GM21737 (cell line): ENCODE data around the gene DYDC2.
A peak's percentile ranks its signal among the peaks of the same experiment; 100 is the strongest.

Experiments
- ATAC-seq: cut with Tn5 transposase; IDR thresholded peaks from one replicate; pipeline ENCODE4 v1.9.1; 2021; ENCODE audit warnings: mild to moderate bottlenecking, moderate library complexity; ENCODE audit not compliant: unreplicated experiment

Gene DYDC2

DNA sequence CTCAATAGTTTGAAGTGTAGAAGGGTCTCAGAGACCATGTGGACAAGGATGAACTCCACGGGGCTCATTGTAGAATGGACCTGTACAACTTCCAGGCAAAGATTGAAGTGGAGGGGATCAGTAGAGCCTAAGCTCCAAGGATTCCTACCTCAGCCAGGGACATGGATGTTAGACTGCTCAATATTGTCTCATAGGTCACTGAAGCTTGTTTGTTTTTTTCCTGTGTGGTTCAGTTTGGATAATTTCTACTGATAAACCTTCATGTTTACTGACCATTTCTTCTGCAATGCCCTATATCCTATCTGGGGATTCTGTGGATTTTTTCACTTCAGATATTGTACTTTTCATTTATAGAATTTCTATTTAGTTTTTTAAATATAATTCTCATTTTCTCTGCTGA, 8.9 kb downstream of the DYDC2 start:
- ATAC-seq = no peak

DNA sequence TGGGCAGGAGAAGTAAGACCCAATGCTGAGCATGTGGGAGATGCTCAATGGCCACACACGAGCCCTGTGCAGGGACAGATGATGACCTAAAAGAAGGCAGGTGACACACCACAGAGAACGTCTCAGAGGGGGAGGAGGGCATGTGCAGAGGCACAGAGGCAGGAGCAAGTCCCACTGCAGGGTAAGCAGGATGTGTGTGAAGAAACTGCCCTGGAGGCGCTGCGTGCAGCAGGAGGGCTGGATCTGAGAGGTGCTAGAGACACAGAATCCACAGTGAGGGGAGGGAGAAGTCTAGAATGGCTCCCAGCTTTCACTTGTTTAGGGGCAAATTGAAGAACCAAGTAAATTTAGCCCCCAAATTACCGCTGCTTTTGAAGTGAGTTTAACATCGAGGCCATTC, 14.9 kb downstream of the DYDC2 start:
- no peak for ATAC-seq

DNA sequence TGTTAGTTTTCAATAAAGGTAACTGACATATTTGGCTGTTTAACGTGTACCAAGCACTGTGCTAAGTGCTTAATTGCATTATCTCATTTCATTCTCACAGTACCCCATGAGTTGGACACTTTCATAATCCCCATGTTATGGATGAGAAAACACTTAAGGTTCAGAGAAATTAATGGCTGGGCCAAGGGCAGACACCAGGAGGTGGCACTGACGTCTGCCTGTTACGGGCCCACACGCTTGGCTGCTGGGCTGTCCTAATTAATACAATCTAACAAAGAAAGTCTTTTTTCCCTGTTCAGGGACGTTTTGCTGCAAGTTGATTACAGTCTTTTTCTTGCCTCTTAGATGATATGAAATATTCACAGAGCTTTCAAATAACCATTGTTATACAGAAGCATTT, 16.1 kb downstream of the DYDC2 start:
- no peak for ATAC-seq

DNA sequence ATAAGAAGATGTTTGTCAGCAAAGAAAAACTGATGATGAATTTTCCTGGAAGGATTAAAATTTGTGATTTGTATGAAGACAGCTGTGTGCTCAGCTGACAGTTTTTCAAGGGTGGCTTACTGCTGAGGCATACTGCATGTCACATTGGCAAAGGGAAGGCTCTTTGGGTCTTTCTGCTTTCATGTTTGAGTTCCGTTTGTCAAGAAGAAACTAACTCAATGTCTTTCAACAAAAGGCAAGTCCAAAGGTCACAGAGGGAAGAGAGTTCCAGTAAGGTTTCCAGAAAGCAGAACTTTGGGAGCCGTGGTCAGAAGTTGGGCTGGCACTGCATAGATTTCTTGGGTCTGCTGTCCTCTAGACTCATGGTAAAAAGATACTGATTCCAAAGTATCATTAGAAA, 16.9 kb downstream of the DYDC2 start:
- ATAC-seq = no peak

DNA sequence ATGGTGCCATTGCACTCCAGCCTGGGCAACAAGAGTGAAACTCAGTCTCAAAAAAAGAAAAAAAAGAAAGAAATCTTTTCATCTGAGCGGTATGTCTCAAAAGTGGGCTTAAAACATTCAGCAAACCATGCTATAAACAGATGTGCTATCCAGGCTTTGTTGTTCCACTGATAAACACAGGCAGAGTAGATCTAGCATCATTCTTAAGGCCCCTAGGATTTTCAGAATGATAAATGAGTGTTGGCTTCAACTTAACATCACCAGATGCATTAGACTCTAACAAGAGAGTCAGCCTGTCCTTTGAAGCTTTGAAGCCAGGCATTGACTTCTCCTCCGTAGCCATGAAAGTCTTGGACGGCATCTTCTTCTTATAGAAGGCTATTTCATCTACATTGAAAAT, 23.1 kb downstream of the DYDC2 start:
- ATAC-seq = no peak

DNA sequence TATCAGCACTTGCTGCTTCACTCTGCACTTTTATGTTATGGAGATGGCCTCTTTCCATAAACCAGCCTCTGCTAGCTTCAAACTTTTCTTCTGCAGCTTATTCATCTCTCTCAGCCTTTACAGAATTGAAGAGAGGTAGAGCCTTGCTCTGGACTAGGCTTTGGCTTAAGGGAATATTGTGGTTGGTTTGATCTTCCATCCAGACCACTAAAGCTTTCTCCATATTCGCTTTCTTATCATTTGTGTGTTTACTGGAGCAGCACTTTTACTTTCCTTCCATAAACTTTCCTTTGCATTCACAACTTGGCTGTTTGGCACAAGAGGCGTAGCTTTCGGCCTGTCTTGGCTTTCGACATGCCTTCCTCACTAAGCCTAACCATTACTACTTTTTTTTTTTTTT, 23.6 kb downstream of the DYDC2 start:
- ATAC-seq = no peak

DNA sequence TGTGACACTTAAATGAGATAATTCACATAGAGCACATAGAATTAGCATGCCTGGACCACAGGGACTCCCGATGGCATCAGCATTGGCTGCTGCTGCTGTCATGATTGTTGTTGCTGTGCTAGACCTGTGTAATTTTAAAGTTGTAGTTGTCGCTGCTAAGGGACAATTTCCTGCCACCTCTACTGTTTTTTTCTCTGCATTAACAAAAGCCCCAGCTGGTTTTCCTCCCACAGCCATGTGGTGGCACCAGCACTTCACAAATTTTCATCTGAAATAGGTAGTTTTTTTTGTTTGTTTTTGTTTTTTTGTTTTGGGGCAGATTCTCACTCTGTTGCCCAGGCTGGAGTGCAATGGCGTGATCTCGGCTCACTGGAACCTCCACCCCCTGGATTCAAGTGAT, 26.4 kb downstream of the DYDC2 start:
- peak; percentile 63 for ATAC-seq

DNA sequence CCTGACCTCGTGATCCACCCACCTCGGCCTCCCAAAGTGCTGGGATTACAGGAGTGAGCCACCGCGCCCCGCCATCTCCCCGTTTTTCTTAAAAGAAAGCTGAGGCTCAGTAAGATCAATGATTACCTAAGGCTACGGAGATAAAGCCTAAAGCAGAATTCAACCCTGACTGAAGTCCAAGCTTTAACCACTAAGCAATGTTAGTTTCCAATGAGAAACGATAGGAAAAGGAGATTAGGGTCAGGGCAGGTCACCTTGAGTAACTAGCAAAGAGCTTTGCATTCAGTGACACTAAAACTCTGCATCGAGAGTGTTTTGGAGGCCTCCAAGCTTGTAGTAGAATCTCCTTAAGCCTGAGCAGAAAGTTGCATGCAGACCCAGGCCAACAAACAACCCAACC, 34.2 kb downstream of the DYDC2 start:
- no peak for ATAC-seq

DNA sequence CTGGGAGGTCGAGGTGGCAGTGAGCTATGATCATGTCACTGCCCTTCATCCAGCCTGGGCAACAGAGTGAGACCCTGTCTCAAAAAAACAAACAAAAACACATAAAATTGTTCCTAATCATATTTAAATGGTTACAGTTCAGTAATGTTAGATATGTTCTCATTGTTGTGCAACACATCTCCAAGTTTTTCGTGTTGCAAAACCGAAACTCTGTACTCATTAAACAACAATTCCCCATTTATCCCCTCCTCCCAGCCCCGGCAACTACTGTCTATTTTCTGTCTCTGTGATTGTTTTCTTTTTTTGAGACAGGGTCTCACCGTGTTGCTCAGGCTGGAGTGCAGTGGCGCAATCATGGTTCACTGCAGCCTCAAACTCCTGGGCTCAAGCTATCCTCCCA, 35.7 kb downstream of the DYDC2 start:
- ATAC-seq = no peak

DNA sequence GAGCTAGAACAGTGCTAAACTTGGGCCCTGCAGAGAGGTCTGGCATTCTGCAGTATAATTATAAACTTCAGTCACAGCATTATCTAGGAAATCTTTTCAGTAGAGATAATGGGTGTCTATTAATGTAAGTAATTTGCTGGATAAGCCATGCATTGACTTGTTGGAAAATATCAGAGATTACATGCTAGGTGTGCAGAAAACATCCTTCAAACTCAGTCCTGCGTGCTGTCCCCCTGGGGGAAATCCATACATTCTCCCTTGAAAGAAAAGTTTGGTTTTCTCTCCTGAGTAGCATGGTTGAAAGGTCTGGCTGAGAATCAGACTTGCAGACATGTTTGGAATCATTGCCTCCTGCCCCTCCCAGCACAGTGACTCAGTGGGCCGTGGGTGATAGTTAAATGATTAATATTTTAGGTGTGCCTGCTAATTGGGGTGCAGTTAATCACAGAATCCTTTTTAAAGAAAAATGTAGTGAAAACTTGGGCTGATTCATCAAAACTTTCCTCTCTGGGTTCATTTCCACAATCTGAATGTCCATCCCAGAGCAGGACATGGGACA, 37.9 kb downstream of the DYDC2 start:
- no peak for ATAC-seq

DNA sequence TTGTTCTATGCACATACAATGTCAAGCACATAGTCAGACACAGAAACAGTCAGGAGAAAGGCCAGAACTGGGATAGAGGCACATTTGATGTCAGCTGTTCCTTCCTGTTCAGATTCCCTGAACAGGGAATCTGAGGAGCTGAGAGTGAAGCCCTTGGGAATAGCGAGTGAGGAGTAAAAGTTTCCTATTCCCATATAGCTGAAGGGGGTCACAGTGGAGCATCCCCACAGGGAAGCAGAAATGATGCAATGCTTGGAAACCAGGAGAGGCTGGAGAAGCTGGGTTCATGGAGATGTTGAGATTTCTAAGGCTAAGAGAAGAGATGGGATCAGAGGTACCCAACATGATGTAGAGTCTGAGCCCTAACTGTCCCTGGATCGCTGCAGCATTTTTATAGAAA, 40.4 kb downstream of the DYDC2 start:
- ATAC-seq = no peak

DNA sequence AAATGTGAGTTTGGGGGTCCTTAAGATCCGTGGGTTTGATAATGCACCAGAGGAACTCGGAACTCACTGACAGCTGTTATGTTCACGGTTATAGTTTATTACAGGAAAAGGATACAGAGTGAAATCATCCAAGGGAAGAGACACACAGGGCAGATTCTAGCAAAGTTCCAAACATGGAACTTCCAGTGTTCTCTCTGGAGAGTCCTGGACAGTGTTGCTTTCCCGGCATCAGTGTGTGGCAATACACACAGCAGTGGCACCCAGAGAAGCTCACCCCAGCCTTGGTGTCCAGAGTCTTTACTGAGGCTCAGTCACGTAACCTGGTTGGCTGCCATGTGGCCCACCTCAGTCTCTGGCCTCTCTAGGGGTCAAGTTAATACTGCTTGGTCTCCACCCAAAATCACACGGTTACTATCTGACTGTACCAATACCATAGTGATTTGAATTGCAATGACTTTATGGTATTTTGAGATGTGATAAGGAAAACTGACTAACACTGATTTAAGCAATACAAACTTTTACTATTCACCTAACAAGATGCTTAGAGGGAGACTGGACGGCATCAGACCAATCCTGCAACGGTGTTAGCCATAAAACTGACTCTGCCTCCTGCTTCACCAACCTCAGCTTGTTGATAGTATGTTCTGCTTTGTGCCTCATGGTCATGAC, 43.7 kb downstream of the DYDC2 start:
- no peak for ATAC-seq

DNA sequence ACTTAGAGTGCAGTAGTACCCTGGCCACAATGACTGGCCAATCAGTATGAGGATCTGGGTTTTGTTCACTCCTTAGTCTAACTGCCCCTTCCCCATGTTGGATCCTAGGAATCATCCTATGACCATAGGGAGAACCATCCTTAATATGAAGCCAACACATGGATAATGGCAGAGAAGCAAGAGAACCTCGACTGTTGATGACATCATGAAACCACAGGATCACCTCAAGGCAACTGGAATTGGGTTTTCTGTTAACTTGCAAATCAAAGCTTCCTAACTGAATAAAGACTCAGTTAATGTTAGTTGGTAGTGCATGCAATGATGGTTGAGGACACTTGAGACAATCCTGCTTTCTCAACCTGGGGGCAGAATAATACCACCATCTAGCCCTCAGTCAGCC, 48.5 kb downstream of the DYDC2 start:
- ATAC-seq = no peak

DNA sequence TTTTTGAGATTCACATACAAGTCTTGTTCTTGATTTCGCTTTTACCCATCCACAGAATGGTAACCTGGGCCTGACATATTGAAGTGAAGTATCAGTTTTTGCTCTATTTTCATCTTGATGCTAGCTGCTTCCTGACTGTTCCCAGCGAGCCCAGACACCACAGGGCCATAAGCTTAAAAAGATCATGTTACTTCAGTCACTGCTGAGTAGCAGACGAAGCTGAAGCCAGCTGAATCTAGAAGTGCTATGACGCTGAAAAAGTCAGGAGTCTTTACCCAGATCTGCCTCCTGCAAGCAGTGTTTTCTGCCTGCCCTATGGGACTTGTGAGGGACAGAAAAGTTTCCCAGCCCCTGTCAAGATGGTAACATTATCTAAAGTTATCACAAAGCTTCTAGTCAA, 49.0 kb downstream of the DYDC2 start:
- no peak for ATAC-seq

DNA sequence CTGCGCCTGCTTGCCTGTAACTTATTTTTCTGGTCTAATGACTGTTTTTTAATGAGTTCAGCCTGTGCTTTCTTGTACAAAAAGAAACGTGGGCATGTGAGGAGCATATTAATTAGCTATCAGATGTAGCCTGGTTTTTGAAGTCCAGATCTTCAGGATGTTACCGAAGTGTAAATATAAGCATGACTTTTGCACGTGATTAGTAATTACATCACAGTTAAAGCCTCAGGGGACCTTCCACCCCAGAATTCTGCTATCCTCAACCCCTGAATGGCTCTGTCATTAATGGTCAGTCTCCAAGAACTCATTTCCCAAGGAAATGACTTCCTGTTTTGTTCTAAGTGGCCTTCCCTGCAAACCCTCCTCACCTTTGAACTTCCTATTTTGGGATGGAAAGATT, 49.6 kb downstream of the DYDC2 start:
- ATAC-seq = no peak

DNA sequence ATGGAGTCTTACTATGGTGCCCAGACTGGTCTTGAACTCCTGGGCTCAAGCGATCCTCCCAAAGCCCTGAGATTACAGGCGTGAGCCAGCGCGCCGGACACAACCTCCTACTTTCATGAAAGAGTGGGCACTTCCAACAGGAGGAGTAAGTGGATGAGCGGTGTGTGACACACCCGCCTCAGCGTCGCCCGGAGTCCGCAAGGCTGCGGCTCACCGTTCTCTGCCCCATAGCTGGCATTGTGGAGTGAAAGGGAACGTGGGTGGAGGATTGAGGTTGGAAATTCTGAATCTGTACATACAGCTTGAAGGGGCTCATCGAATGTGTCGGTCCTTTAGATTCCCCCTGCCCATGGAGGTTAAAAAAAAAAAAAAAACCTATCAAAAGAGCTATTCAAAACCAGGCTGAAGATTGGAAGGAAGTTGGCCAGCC, 51.2 kb downstream of the DYDC2 start:
- peak; percentile 24 for ATAC-seq

DNA sequence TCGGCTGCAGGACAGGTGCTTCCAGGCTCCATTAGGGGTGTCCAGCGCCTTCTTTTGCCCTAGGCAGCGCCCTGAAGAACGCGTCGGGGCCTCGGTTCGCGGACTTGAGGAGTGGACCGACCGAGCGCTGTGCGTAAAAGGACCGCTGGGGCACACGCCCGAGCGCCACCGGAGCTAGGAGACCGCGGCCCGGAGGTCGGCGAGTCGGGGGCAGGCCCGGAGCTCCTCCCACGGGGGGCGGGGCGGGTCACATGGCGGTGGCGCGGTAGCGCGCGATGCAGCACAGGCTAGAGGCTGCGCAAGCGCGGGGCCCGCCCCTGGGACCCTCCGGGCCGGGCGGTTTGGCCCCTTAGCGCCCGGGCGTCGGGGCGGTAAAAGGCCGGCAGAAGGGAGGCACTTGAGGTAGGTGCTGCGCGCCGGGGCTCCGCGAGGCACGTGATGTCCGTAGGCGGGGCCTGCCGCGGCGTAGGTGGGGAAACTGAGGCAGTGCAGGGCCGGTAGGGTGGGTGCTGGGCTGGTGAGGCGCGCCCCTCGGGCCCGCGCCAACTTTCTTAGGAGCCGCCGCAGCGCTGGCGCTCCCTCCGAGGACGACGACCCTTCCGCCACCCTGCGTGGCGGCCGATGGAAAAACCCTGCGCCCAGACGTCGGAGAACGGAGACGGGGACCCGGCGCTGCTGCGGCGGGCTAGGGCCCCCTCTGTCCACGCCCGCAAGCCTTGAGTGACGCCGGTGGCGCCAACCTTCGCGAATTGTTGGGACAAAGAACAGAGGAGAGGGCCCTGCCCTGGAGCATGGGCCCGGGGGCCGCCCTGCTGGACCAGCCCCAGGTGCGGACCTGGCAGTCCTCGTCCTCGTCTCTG, 51.9 kb downstream of the DYDC2 start, which contains the start of gene PRXL2A:
TSS of gene PRXL2A (plus strand) at position 310 of the 860 bp plus-strand sequence. CDS start 11,917 bp downstream, outside the sequence.
- ATAC-seq = peak; percentile 96

DNA sequence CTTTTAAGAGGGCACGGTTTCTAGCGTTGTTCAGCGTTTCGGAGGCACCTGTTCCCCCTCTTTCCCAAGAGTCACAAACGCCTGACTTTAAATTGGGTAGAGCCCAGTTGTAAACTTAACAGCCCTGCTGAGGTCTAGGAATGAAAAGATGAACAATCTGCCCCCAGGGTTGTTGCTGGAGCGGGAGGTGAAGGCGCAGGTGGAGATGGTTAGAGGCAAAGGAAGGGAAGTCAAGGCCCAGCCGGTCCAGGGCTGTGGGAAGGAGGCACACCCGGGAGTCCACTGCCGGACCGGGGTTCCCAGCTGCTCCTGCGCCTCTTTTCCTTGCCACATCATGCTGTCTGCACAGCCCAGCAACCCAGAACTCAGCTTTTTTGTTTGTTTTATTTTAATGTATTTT, 52.5 kb downstream of the DYDC2 start:
- no peak for ATAC-seq

DNA sequence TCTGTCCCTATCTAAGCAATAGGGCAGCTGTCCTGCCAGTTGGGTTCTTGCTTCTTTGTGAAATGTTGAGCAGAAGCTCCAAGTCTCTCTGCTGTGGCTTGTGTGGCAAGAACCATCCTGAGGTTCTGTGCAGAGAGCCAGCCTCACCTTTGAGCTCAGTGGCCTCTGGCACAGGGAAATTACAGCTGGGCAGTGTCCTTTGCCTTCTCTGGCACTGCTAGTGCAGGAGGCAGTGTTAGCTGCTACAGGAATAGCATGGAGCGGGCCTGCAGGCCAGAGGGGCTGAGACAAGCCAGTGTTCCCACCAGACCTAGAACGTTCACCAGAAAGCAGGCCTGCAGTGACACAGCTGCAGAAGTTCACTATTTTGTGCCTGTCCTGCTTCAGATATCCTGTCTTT, 53.5 kb downstream of the DYDC2 start:
- ATAC-seq = no peak

DNA sequence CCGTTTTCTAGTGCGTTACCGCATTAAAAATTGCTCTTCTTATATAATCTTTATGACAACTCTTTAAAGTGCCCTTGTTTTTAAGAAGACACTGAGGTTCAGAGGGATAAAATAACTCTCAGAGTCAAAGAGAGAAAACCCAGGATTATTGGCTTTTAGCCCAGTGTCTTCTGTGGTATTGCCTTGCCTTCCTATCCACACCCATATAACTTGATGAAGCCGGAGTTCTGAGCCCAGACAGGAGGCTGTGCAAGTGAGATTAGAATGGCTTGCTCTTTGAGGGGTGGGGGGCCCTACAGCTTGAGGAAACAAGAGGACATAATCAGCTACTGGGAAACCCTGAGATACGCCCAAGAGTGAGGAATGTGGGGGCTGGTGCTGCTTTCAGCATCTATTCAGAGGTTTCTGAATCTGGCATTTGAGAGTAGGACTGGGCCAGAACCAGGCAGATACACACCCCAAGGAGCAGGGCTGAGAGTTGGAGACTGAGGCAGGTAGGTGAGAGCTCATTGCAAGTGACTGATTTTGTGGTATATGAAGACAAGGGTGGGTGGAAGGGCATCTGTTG, 54.1 kb downstream of the DYDC2 start:
- ATAC-seq = no peak

DNA sequence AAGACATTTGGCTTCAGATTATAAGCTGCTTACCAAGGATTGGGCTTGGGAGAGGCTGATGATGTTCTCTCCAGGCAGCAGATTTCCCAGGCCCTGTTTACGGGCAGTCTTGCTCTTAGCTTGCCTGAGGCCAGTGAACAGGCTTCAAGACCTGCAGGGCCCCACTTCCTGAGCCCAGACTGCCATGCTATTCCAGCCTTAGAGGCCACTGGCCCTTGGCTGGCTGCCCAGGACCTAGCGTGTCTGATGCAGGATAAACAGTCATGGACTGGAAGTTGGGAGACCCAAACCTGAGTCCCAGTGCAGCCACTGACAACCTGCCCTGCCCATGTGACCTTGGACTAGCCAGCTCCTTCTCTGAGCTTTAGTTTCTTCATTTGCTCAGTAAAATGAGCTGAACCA, 54.7 kb downstream of the DYDC2 start:
- no peak for ATAC-seq
